Breast epithelium (tissue), 4 donors: ENCODE measurements around the gene BACH2. TPM values are rescaled to one million over a fixed set of nuclear protein-coding genes. Genes with fewer than 3 reads are reported as not detected.

Experiments
- DNase-seq, 2 donors: peaks; one replicate each; pipeline ENCODE4 v3.0.0-alpha.2; 2019; ENCODE audit warnings: low spot score in 2 of 2
- H3K27ac ChIP-seq, 2 donors: fragments of 200-600 bp; sonication (generic) in 1 of 2; one replicate each; pipeline ENCODE4 v1.5.1; 2016 to 2019; ENCODE audit warnings: mild to moderate bottlenecking in 1 of 2
- H3K27me3 ChIP-seq, 2 donors: fragments of 200-600 bp; sonication (generic) in 1 of 2; one replicate each; pipeline versions ENCODE4 v1.5.1 to v1.6.0; 2017 to 2019; ENCODE audit warnings: control low read depth in 1 of 2, mild to moderate bottlenecking in 1 of 2
- H3K36me3 ChIP-seq: fragments of 200-600 bp; one replicate; pipeline ENCODE4 v1.5.1; 2019
- H3K4me1 ChIP-seq, 2 donors: fragments of 200-600 bp; sonication (generic); one replicate each; pipeline ENCODE4 v1.5.1; 2016 to 2019; ENCODE audit warnings: control low read depth in 1 of 2
- H3K4me3 ChIP-seq, 3 donors: fragments of 200-600 bp; sonication (generic); 1 replicate in 2 of 3; 2 replicates in 1 of 3; pipeline ENCODE4 v1.5.1; 2016 to 2019; ENCODE audit warnings: mild to moderate bottlenecking in 3 of 3, moderate library complexity in 2 of 3
- H3K9me3 ChIP-seq, 2 donors: fragments of 200-600 bp; sonication (generic) in 1 of 2; one replicate each; pipeline ENCODE4 v1.5.1; 2016 to 2019; ENCODE audit warnings: control low read depth in 1 of 2
- CTCF ChIP-seq, 3 donors: fragments of 450-650 bp; IDR thresholded peaks; one replicate each; pipeline ENCODE4 v1.5.1; 2016 to 2017; ENCODE audit warnings: antibody characterized with exemption in 3 of 3, mild to moderate bottlenecking in 3 of 3, moderate library complexity in 3 of 3
- POLR2A ChIP-seq: fragments of 450-650 bp; IDR thresholded peaks from one replicate; pipeline ENCODE4 v1.6.1; 2016; ENCODE audit warnings: antibody characterized with exemption, mild to moderate bottlenecking, moderate library complexity
- POLR2AphosphoS5 ChIP-seq, 3 donors: sonication (generic); formaldehyde crosslinking; IDR thresholded peaks; one replicate each; pipeline ENCODE4 v1.6.1; 2017; ENCODE audit warnings: antibody characterized with exemption in 3 of 3
- intact Hi-C: fragments of 100-400 bp; cut with DNase I; formaldehyde crosslinking; loops from one replicate; pipeline ENCODE4 v1.15.1; 2023; ENCODE audit warnings: low total_unique reads
- total RNA-seq, 3 donors: library from RNA; depleted of rRNA; stranded (reverse); fragments of >200 nt; gene quantifications; one replicate each; pipeline ENCODE4 v1.1.0, GENCODE V29; 2016

The BACH2 gene
- total RNA-seq, 3 donors from 2014 or later: 6.2 to 13.8 (median 7.0) TPM

GRCh38 chr6:90146921-90147649 is 149.6 kb downstream of the BACH2 start:
- no peak for TF ChIP-seq CTCF (IDR thresholded peaks at IDR 0.05)
- no peak for TF ChIP-seq POLR2AphosphoS5 (IDR thresholded peaks at IDR 0.05)
- TF ChIP-seq POLR2A: no peak
- intact Hi-C loops: no loop called here
- Histone ChIP-seq H3K4me3 (no peak overlapping the region), H3K27me3 (no peaks in the 10 kb centered on the region), H3K27ac (no peak overlapping the region), H3K9me3 (no peaks in the 10 kb centered on the region), H3K4me1 (no peaks in the 10 kb centered on the region), H3K36me3 (no peaks in the 10 kb centered on the region)
- DNase-seq: no peak

DNA sequence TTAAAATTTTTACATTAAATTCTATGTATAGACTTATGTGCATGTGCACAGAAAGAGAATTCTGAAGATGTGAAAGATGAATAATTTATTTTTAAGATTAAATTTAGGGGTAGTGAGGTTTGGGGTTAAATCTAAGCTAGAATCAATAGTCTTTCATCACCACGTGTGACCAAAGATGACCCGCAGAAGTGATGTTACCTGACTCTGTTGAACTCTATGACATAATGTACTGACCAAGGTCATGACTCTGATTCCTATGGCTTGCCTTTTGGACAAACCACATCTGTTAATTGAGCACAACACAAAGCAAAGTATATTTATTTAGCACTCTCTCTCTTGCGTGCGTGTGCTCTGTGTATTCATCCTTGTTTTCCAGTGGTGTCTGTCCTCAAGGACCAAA is 150.6 kb downstream of the BACH2 start:
- Histone ChIP-seq H3K36me3 (no peaks in the 10 kb centered on the region), H3K27ac (no peak overlapping the region), H3K4me1 (no peaks in the 10 kb centered on the region), H3K9me3 (no peaks in the 10 kb centered on the region), H3K27me3 (no peaks in the 10 kb centered on the region), H3K4me3 (no peak overlapping the region)
- intact Hi-C loops: no loop called here
- TF ChIP-seq POLR2A (no peak), POLR2AphosphoS5 (IDR thresholded peaks at IDR 0.05) (no peak), CTCF (IDR thresholded peaks at IDR 0.05) (no peak)
- DNase-seq: no peak

DNA sequence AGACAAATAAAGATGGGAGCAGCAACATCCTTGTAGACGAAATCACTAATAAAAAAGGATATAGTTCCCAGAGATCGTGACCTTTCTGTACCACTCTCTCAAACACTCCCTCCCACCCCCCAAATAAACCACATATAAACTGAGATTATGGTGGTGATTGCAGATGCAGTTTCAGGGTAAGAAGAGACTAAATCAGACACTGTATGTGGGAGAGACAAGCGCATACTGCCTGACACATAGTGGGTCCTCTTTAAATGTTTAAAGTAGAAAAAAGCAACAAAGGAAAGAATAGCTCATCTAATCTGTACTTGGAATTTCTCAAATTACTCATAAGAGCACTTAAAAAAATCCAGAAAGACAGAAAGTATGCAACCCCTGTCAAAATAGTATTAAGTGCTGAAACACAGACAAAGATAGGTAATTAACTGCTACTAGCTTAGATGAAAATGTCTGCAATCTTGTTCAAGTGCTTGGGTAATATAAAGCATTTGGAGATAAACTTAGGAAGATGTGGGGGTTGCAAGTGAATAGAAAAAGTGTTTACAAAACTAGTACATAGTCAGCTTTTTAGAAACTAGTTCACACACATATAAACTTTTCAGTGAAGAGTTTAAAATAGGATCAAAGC is 151.6 kb downstream of the BACH2 start:
- intact Hi-C loops: no loop called here

GRCh38 chr6:90144396-90144795 is 152.2 kb downstream of the BACH2 start:
- H3K4me1 ChIP-seq: no peaks in the 10 kb centered on the region
- TF ChIP-seq POLR2A (no peak), CTCF (IDR thresholded peaks at IDR 0.05) (no peak), POLR2AphosphoS5 (IDR thresholded peaks at IDR 0.05) (no peak)
- no peaks in the 10 kb centered on the region for H3K36me3 ChIP-seq
- H3K27ac ChIP-seq: no peak overlapping the region
- H3K27me3 ChIP-seq: no peaks in the 10 kb centered on the region
- H3K4me3 ChIP-seq: no peak overlapping the region
- no peaks in the 10 kb centered on the region for H3K9me3 ChIP-seq
- intact Hi-C loops: no loop called here
- no peak for DNase-seq

More for the DNA sequence above, 151.6 kb downstream of the BACH2 start:
- H3K4me1 ChIP-seq: no peaks in the 10 kb centered on the region
- no peaks in the 10 kb centered on the region for H3K9me3 ChIP-seq
- no peak for DNase-seq
- H3K4me3 ChIP-seq: no peak overlapping the region
- TF ChIP-seq CTCF (IDR thresholded peaks at IDR 0.05): no peak
- TF ChIP-seq POLR2AphosphoS5 (IDR thresholded peaks at IDR 0.05): no peak
- no peak for TF ChIP-seq POLR2A
- no peaks in the 10 kb centered on the region for H3K27me3 ChIP-seq
- H3K36me3 ChIP-seq: no peaks in the 10 kb centered on the region
- H3K27ac ChIP-seq: no peak overlapping the region

DNA sequence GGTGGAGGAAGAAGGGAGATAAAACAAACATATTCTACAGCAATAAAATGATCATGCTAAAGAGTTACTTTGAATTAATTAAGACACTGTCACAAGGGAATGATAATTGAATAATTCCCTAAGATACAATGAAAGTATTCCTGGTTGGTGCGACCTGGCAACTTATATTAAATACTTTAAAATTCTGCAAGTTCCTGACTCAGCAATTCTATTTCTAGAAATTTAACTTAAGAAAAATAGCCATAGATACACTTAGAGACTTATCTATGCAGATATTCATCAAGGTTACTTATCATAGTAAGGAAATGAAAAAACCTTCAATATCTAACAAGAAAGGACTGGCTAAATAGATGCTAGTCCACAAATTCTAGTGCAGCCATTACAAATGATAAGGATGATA is 156.0 kb downstream of the BACH2 start:
- no peaks in the 10 kb centered on the region for H3K36me3 ChIP-seq
- no peak for DNase-seq
- no peaks in the 10 kb centered on the region for H3K27me3 ChIP-seq
- H3K9me3 ChIP-seq: no peaks in the 10 kb centered on the region
- TF ChIP-seq POLR2A (no peak), CTCF (IDR thresholded peaks at IDR 0.05) (no peak), POLR2AphosphoS5 (IDR thresholded peaks at IDR 0.05) (no peak)
- no peak overlapping the region for H3K4me3 ChIP-seq
- H3K4me1 ChIP-seq: no peaks in the 10 kb centered on the region
- intact Hi-C loops: no loop called here
- H3K27ac ChIP-seq: no peak overlapping the region
